GM12875 (cell line): Measurements from ENCODE around the gene ERICH6B.

Experiments
- H3K4me3 ChIP-seq: one replicate; pipeline ENCODE4 v1.5.1; 2011; ENCODE audit warnings: low read depth, low read length, control low read depth
- CTCF ChIP-seq: IDR thresholded peaks from 2 replicates; pipeline ENCODE4 v1.5.1; 2011; ENCODE audit warnings: low read depth, mild to moderate bottlenecking, control low read depth, inconsistent platforms, low read length, moderate library complexity, borderline replicate concordance; ENCODE audit not compliant: insufficient read depth

ERICH6B gene

GRCh38 chr13:45554604-45555109 is 60.9 kb downstream of the ERICH6B start:
- TF ChIP-seq CTCF, result no peak

GRCh38 chr13:45548281-45548680 is 67.3 kb downstream of the ERICH6B start:
- H3K4me3 ChIP-seq, result no peak overlapping the region
- no peak for TF ChIP-seq CTCF

More at GRCh38 chr13:45554604-45555109, 60.9 kb downstream of the ERICH6B start:
- H3K4me3 ChIP-seq, result no peak overlapping the region

GRCh38 chr13:45546410-45546765 is 69.2 kb downstream of the ERICH6B start:
- H3K4me3 ChIP-seq, result no peak overlapping the region
- no peak for TF ChIP-seq CTCF

- no peak overlapping the region for H3K4me3 ChIP-seq
- TF ChIP-seq CTCF, result no peak
These were observed 69.7 kb downstream of the ERICH6B start for GRCh38 chr13:45545686-45546409.

- no peak overlapping the region for H3K4me3 ChIP-seq
- no peak for TF ChIP-seq CTCF
These were observed 71.0 kb downstream of the ERICH6B start for GRCh38 chr13:45544520-45544919.

GRCh38 chr13:45542878-45543277 is 72.7 kb downstream of the ERICH6B start:
- no peak overlapping the region for H3K4me3 ChIP-seq

More at GRCh38 chr13:45542878-45543277, 72.7 kb downstream of the ERICH6B start:
- TF ChIP-seq CTCF, result no peak
